GM08714 (cell line): ENCODE data around the gene EEF2KMT.
"Not testable (repeated sequence)": the region's sequence is repeated elsewhere in the genome, so short reads cannot be mapped to it uniquely, and the experiment has no call there.

Experiments used
- H3K4me3 ChIP-seq: fragments of 200-500 bp; sonication (Bioruptor generic); 2 replicates; pipeline ENCODE4 v1.5.1; 2014; ENCODE audit warnings: mild to moderate bottlenecking, low read length, inconsistent platforms
- ZNF274 ChIP-seq: IDR thresholded peaks from 2 replicates; pipeline ENCODE4 v1.6.1; 2012; ENCODE audit warnings: mild to moderate bottlenecking, low read depth, low read length

Gene EEF2KMT

GRCh38 chr16:5097470-5098220, at the start of gene EEF2KMT:
TSS of gene EEF2KMT (minus strand) at chr16:5097795. CDS start at chr16:5097739, 56 bp downstream.
- peak within 1 kb of the TSS; percentile 83 for H3K4me3 ChIP-seq

- H3K4me3 ChIP-seq: not testable (repeated sequence)
Observed at GRCh38 chr16:5144621-5144956, 47.0 kb upstream of the EEF2KMT start.

GRCh38 chr16:5143761-5144620, 46.4 kb upstream of the EEF2KMT start:
- TF ChIP-seq ZNF274: no peak
- H3K4me3 ChIP-seq: no peak overlapping the region

GRCh38 chr16:5140151-5140550, 42.6 kb upstream of the EEF2KMT start:
- H3K4me3 ChIP-seq: not testable (repeated sequence)

- not testable (repeated sequence) for H3K4me3 ChIP-seq
Observed at GRCh38 chr16:5134739-5135452, 37.3 kb upstream of the EEF2KMT start.

- H3K4me3 ChIP-seq: not testable (repeated sequence)
Observed at GRCh38 chr16:5132915-5133600, 35.5 kb upstream of the EEF2KMT start.

- not testable (repeated sequence) for H3K4me3 ChIP-seq
Observed at GRCh38 chr16:5131467-5132004, 33.9 kb upstream of the EEF2KMT start.

- not testable (repeated sequence) for H3K4me3 ChIP-seq
Observed at GRCh38 chr16:5117300-5118087, 19.9 kb upstream of the EEF2KMT start.

GRCh38 chr16:5116780-5117295, 19.2 kb upstream of the EEF2KMT start:
- not testable (repeated sequence) for H3K4me3 ChIP-seq

GRCh38 chr16:5110933-5111332, 13.3 kb upstream of the EEF2KMT start:
- not testable (repeated sequence) for H3K4me3 ChIP-seq

- H3K4me3 ChIP-seq: no peak overlapping the region
- no peak for TF ChIP-seq ZNF274
Observed at GRCh38 chr16:5108505-5109158, 11.0 kb upstream of the EEF2KMT start.

GRCh38 chr16:5105039-5105438, 7.4 kb upstream of the EEF2KMT start:
- H3K4me3 ChIP-seq: not testable (repeated sequence)

GRCh38 chr16:5103296-5104032, 5.9 kb upstream of the EEF2KMT start:
- not testable (repeated sequence) for H3K4me3 ChIP-seq

GRCh38 chr16:5099174-5099573, 1.6 kb upstream of the EEF2KMT start:
- not testable (repeated sequence) for H3K4me3 ChIP-seq

GRCh38 chr16:5098221-5099159, 895 bp upstream of the EEF2KMT start:
- H3K4me3 ChIP-seq: peak overlapping the region; percentile 70; the same call in 1 of the 2 replicates

- H3K4me3 ChIP-seq: peak overlapping the region; percentile 83
Observed at GRCh38 chr16:5097061-5097469, 530 bp downstream of the EEF2KMT start.

- H3K4me3 ChIP-seq: peak overlapping the region; percentile 83
Observed at GRCh38 chr16:5096437-5097060, 1.0 kb downstream of the EEF2KMT start.
